CD14-positive monocyte (primary cell): ENCODE results near the gene SCAMP4. TPM values are rescaled to one million over a fixed set of nuclear protein-coding genes. Genes with fewer than 3 reads are reported as not detected.
A peak's percentile ranks its signal among the peaks of the same experiment; 100 is the strongest.
"Not testable (repeated sequence)": the region's sequence is repeated elsewhere in the genome, so short reads cannot be mapped to it uniquely, and the experiment has no call there.

ENCODE experiments used
- DNase-seq, 3 donors: peaks; one replicate each; pipeline ENCODE4 v3.0.0-alpha.2; 2011 to 2022
- H2AFZ ChIP-seq: 2 replicates; pipeline ENCODE4 v1.6.0; 2012; ENCODE audit warnings: mild to moderate bottlenecking, low read depth, low read length, inconsistent platforms; ENCODE audit not compliant: insufficient read depth, poor library complexity, severe bottlenecking
- H3K27ac ChIP-seq, 2 donors: 1 replicate in 1 of 2; 2 replicates in 1 of 2; pipeline ENCODE4 v1.5.1; 2012 to 2013; ENCODE audit warnings: low read length in 2 of 2, control low read depth in 1 of 2, inconsistent platforms in 1 of 2, low read depth in 1 of 2, mild to moderate bottlenecking in 1 of 2
- H3K27me3 ChIP-seq, 2 donors: one replicate each; pipeline versions ENCODE4 v1.6.0 to v1.6.1; 2011 to 2013; ENCODE audit warnings: low read length in 2 of 2; ENCODE audit not compliant: control insufficient read depth in 2 of 2, insufficient read depth in 2 of 2
- H3K36me3 ChIP-seq, 2 donors: replicated peaks in 1 of 2; 1 replicate in 1 of 2; 2 replicates in 1 of 2; pipeline versions ENCODE4 v1.5.1 to v1.6.1; 2012 to 2013; ENCODE audit warnings: low read length in 2 of 2, control low read depth in 1 of 2, inconsistent platforms in 1 of 2, mild to moderate bottlenecking in 1 of 2; ENCODE audit not compliant: insufficient read depth in 2 of 2, control insufficient read depth in 1 of 2
- H3K4me1 ChIP-seq, 2 donors: 1 replicate in 1 of 2; 2 replicates in 1 of 2; pipeline versions ENCODE4 v1.5.1 to v1.6.1; 2012 to 2013; ENCODE audit warnings: low read length in 2 of 2, control low read depth in 1 of 2, inconsistent platforms in 1 of 2, mild to moderate bottlenecking in 1 of 2, moderate library complexity in 1 of 2; ENCODE audit not compliant: insufficient read depth in 2 of 2, control insufficient read depth in 1 of 2
- H3K4me2 ChIP-seq: replicated peaks from 2 replicates; pipeline ENCODE3; 2012; ENCODE audit warnings: low read length, moderate library complexity, mild to moderate bottlenecking; ENCODE audit not compliant: poor library complexity, severe bottlenecking; ENCODE audit errors: extremely low read depth
- H3K4me3 ChIP-seq, 3 experiments: fragments of 200-600 bp in 1 of 3; sonication (generic) in 1 of 3; replicated peaks in 1 of 3; 1 replicate in 2 of 3; 2 replicates in 1 of 3; pipeline ENCODE4 v1.5.1; 2011 to 2013; ENCODE audit warnings: low read length in 3 of 3, mild to moderate bottlenecking in 3 of 3, control low read depth in 2 of 3, low read depth in 2 of 3, inconsistent platforms in 1 of 3, moderate library complexity in 1 of 3
- H3K79me2 ChIP-seq: 2 replicates; pipeline ENCODE4 v1.6.0; 2012; ENCODE audit warnings: mild to moderate bottlenecking, control low read depth, inconsistent platforms, low read length, moderate library complexity; ENCODE audit not compliant: insufficient read depth
- H3K9ac ChIP-seq: 2 replicates; pipeline ENCODE4 v1.6.0; 2017; ENCODE audit warnings: low read length, mild to moderate bottlenecking; ENCODE audit not compliant: insufficient read depth, poor library complexity, severe bottlenecking
- H3K9me3 ChIP-seq, 2 donors: replicated peaks in 1 of 2; 1 replicate in 1 of 2; 2 replicates in 1 of 2; pipeline versions ENCODE4 v1.5.1 to v1.6.1; 2012 to 2013; ENCODE audit warnings: low read length in 2 of 2, control low read depth in 1 of 2; ENCODE audit not compliant: control insufficient read depth in 1 of 2, insufficient read depth in 1 of 2
- H4K20me1 ChIP-seq: 2 replicates; pipeline ENCODE4 v1.6.0; 2012; ENCODE audit warnings: mild to moderate bottlenecking, low read length, control low read depth, moderate library complexity; ENCODE audit not compliant: insufficient read depth
- H3K27ac Mint-ChIP-seq, 7 donors: one replicate each; pipeline ENCODE4 v1.8.0; 2020; ENCODE audit warnings: mild to moderate bottlenecking in 7 of 7, mixed read lengths in 7 of 7, moderate library complexity in 6 of 7, inconsistent platforms in 2 of 7
- H3K27me3 Mint-ChIP-seq, 3 donors: one replicate each; pipeline ENCODE4 v1.8.0; 2021 to 2022; ENCODE audit warnings: low read depth in 3 of 3, mild to moderate bottlenecking in 3 of 3, mixed read lengths in 3 of 3, moderate library complexity in 3 of 3, inconsistent platforms in 1 of 3
- H3K36me3 Mint-ChIP-seq, 2 donors: one replicate each; pipeline ENCODE4 v1.8.0; 2020; ENCODE audit warnings: mixed read lengths in 2 of 2, inconsistent platforms in 1 of 2, mild to moderate bottlenecking in 1 of 2
- H3K4me1 Mint-ChIP-seq: one replicate; pipeline ENCODE4 v1.8.0; 2020; ENCODE audit warnings: mild to moderate bottlenecking, mixed read lengths
- H3K4me3 Mint-ChIP-seq, 2 donors: one replicate each; pipeline ENCODE4 v1.8.0; 2020; ENCODE audit warnings: mild to moderate bottlenecking in 2 of 2, mixed read lengths in 2 of 2, moderate library complexity in 1 of 2
- H3K9me3 Mint-ChIP-seq, 7 donors: one replicate each; pipeline ENCODE4 v1.8.0; 2020 to 2022; ENCODE audit warnings: mixed read lengths in 7 of 7, mild to moderate bottlenecking in 6 of 7, moderate library complexity in 6 of 7, inconsistent platforms in 2 of 7
- CTCF ChIP-seq: fragments of 200-600 bp; IDR thresholded peaks from one replicate; pipeline ENCODE4 v1.8.0; 2022; ENCODE audit warnings: antibody characterized with exemption, mild to moderate bottlenecking
- WGBS: methylation state at CpG from one replicate; pipeline ENCODE4 v1.1.5; 2013; ENCODE audit warnings: missing lambda C conversion rate; ENCODE audit not compliant: insufficient coverage; 5-methylcytosine and 5-hydroxymethylcytosine counted together
- intact Hi-C, 2 donors: fragments of 100-400 bp; cut with micrococcal nuclease; formaldehyde crosslinking; loops; one replicate each; pipeline versions ENCODE4 v1.15.0 to v1.15.1; 2023
- polyA plus RNA-seq, 3 donors: library from polyadenylated mRNA; depleted of rRNA in 1 of 3; unstranded in 2 of 3; stranded (reverse) in 1 of 3; fragments of 300-500 nt in 2 of 3; fragments of >200 nt in 1 of 3; fragmentation: Illumina TruSeq in 2 of 3; gene quantifications; 1 replicate in 2 of 3; 2 replicates in 1 of 3; pipeline ENCODE4 v1.2.3, GENCODE V29; 2012 to 2021

SCAMP4 gene
- polyA plus RNA-seq, 3 donors = 11.9 to 39.4 (median 15.4) TPM

GRCh38 chr19:1875646-1876495, 29.3 kb upstream of the SCAMP4 start:
- Histone ChIP-seq H3K79me2 (peaks cover 59% of the 10 kb centered on the region), H3K4me2 (peak overlapping the region; percentile 84), H3K36me3 (peaks cover 22 to 35% of the 10 kb centered on the region in 2 donors), H3K9ac (peak overlapping the region; percentile 97), H4K20me1 (peaks cover 56% of the 10 kb centered on the region), H2AFZ (peak overlapping the region; percentile 61), H3K4me3 (peak overlapping the region; percentile 92 to 98 (median 92)), H3K4me1 (peaks cover 27 to 32% of the 10 kb centered on the region in 2 donors), H3K9me3 (no peaks in the 10 kb centered on the region), H3K27ac (peak overlapping the region; percentile 86 to 98), H3K27me3 (no peaks in the 10 kb centered on the region)
- intact Hi-C loops = loop anchor here in 1 of 2 donors (1.0 kb wide), 1 partner anchor 8 kb away; no protein-coding TSS in a partner anchor
- H3K27ac Mint-ChIP-seq = peak overlapping the region; percentile 93 to 97 (median 94)
- under 1% methylated on average over 87 of the region's 87 CpGs for WGBS
- peak; percentile 91 to 93 (median 93) for DNase-seq
- peak overlapping the region; percentile 97 to 98 for H3K4me3 Mint-ChIP-seq
- peaks cover 13 to 25% of the 10 kb centered on the region in 2 donors for H3K36me3 Mint-ChIP-seq
- no peak for TF ChIP-seq CTCF
- H3K27me3 Mint-ChIP-seq = no peaks in the 10 kb centered on the region
- H3K4me1 Mint-ChIP-seq = peaks cover 25% of the 10 kb centered on the region
- no peaks in the 10 kb centered on the region for H3K9me3 Mint-ChIP-seq

- H4K20me1 ChIP-seq = peaks cover 51% of the 10 kb centered on the region
- H3K4me1 ChIP-seq = peaks cover 27 to 32% of the 10 kb centered on the region in 2 donors
- H3K4me1 Mint-ChIP-seq = peaks cover 25% of the 10 kb centered on the region
- peak overlapping the region; percentile 86 to 98 for H3K27ac ChIP-seq
- peaks cover 19 to 29% of the 10 kb centered on the region in 2 donors for H3K36me3 ChIP-seq
- not testable (repeated sequence) for DNase-seq, H3K9me3 Mint-ChIP-seq, H3K27me3 Mint-ChIP-seq, H3K9me3 ChIP-seq, H3K27me3 ChIP-seq
- H3K9ac ChIP-seq = peak overlapping the region; percentile 97
- 29% methylated on average over 29 of the region's 53 CpGs for WGBS
- peaks cover 13 to 27% of the 10 kb centered on the region in 2 donors for H3K36me3 Mint-ChIP-seq
- H2AFZ ChIP-seq = peak overlapping the region; percentile 61
- peak overlapping the region; percentile 92 to 98 (median 92) for H3K4me3 ChIP-seq
- H3K79me2 ChIP-seq = peaks cover 53% of the 10 kb centered on the region
- H3K4me2 ChIP-seq = peak overlapping the region; percentile 84
- intact Hi-C loops = loop anchor here in 1 of 2 donors (1.0 kb wide), 1 partner anchor 8 kb away; no protein-coding TSS in a partner anchor
- H3K27ac Mint-ChIP-seq = peak overlapping the region in 6 of 7 donors; percentile 73 to 93 (median 92)
- H3K4me3 Mint-ChIP-seq = peak overlapping the region; percentile 81 to 97
These were observed 28.5 kb upstream of the SCAMP4 start for GRCh38 chr19:1876496-1877279.

GRCh38 chr19:1877280-1877660, 27.9 kb upstream of the SCAMP4 start:
- H3K27me3 ChIP-seq, H3K27ac ChIP-seq, H3K27me3 Mint-ChIP-seq, H3K9ac ChIP-seq, H2AFZ ChIP-seq, H3K4me3 ChIP-seq, intact Hi-C loops, H3K4me3 Mint-ChIP-seq, DNase-seq, H3K27ac Mint-ChIP-seq, H3K4me2 ChIP-seq, H3K9me3 Mint-ChIP-seq, H3K9me3 ChIP-seq: not testable (repeated sequence)
- Histone ChIP-seq H3K79me2 (peaks cover 53% of the 10 kb centered on the region), H3K4me1 (peaks cover 28 to 33% of the 10 kb centered on the region in 2 donors), H4K20me1 (peaks cover 54% of the 10 kb centered on the region), H3K36me3 (peaks cover 23 to 28% of the 10 kb centered on the region in 2 donors)
- peaks cover 25% of the 10 kb centered on the region for H3K4me1 Mint-ChIP-seq
- peaks cover 13 to 27% of the 10 kb centered on the region in 2 donors for H3K36me3 Mint-ChIP-seq
- WGBS = 83% methylated on average over 16 of the region's 47 CpGs
